HG03457 (cell line): Measurements from ENCODE around the gene AKT3.

Source experiments
- ATAC-seq: cut with Tn5 transposase; IDR thresholded peaks from one replicate; pipeline ENCODE4 v1.9.1; 2021; ENCODE audit warnings: moderate number of reproducible peaks; ENCODE audit not compliant: unreplicated experiment

AKT3 gene

DNA sequence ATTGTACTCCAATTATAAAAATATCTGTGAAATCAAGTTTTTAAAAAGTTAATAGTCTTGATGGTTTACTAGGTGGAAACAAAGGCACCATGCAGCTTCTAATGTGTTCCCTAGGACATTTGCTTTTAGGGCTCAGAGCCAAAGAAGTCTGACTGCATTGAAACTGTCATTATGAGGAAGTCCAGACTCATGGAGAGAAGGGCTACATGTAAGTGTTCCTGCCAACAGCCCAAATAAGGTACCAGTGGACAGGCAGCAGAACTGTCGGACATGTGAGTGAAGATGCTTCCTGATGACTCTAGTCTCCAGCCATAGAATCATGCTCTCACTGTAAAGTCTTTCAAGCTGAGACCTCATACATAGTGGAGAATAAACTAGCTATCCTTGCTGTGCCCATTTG is 287.6 kb downstream of the AKT3 start:
- ATAC-seq: no peak

DNA sequence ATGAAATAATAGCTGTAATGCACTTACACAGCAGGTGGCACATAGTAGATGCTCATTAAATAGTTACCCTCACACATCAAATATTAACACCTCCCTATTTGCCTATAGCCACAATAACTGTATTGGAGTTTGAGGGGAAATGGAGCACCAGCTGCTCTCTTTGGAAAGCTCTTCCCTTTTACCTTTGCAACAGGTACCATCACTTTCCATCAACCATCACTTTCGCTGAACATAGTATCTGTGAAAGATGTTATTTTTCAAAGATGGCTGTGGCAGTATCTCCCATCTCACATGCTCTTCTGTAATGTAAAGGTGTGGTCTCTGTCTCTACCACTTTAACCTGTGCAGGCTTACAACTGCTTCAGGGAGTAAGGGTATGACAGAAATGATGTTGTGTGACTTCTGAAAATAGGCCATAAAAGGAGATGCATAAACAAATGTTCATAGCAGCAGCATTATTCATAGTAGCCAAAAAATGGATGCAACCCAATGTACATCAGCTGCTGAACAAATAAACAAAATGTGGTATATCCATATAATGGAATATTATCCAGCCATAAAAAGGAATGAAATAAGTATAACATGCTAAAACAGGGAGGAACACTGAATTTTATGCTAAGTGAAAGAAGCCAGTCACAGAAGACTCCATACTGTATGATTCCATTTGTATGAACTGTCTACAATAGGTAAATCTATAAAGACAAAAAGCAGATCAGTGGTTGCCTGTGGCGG is 288.3 kb downstream of the AKT3 start:
- no peak for ATAC-seq

- ATAC-seq: no peak
Measured at GRCh38 chr1:243559575-243560162, 290.4 kb downstream of the AKT3 start.

DNA sequence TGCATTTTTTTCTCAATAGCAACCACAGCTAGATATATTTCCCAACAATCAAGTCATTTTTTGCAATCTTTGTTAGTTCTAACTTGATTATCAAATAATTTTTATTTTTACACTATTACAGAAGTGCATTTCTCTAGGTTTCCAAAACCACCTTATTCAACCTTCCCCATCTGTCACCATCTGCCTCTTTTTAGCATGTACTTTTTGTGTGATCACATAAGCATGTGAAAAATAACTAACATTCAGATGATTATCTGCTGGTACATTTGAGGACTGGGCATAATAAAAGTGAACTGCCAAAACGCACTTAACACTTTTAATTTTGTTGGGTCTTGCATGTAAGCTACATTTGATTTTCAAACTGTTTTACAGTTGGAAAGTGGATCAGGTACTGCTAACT is 291.5 kb downstream of the AKT3 start:
- no peak for ATAC-seq

GRCh38 chr1:243557866-243558265 is 292.2 kb downstream of the AKT3 start:
- ATAC-seq: no peak

- ATAC-seq: no peak
Measured at GRCh38 chr1:243554686-243555085, 295.4 kb downstream of the AKT3 start.

DNA sequence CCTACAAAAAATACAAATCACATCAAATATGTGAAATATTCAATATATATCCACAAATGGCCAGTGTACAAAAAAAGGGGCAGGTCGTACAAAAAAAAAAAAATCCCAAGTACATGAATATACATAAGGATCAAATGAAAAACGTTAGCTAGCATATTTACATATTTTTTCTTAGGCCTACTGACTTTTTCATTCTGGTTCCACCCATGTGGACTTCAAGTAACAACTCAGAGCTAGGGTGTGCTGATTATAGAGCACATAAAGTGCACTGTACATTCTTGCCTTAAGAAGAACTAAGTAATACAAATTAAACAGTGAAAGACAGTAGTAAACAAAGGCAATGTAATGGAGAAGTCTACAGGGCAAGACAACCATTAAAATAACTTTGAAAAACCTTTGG is 297.0 kb downstream of the AKT3 start:
- no peak for ATAC-seq

DNA sequence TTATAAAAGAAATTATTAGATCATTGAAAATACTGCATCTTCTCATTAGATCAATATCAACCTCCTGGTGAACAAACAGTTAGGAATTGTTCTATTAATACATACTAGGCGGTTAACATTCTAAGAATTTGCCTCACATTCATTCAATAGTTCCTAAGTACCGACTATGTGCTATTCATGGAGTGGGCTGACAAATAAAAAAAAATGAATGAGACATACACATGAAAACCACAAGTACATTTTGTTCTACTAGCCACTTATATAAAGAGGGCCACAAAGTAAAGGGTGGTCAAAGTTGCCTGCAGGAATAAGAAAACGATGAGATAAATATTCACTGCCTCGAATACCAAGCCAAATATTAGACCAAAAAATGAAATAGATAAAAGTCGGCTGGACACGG is 299.8 kb downstream of the AKT3 start:
- no peak for ATAC-seq

DNA sequence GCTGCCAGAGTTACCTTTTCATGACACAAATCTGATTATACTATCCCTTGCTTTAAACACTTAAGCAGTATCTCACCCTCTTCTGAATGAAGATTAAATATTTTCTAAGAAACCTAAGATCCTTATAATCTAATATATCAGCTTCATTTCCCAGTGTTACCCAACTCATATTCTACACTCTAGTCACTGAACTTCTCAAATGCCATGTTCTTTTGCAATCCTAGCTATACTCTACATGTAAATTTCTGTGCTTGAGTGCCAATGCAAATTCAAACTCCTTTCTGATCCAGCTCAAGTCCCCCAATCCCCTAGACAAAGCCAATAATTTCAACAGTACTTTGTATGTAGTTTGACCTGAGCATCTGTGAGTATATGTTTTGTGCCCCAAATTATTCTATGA is 300.3 kb downstream of the AKT3 start:
- ATAC-seq: no peak

- ATAC-seq: no peak
Measured at GRCh38 chr1:243549108-243549507, 300.9 kb downstream of the AKT3 start.

DNA sequence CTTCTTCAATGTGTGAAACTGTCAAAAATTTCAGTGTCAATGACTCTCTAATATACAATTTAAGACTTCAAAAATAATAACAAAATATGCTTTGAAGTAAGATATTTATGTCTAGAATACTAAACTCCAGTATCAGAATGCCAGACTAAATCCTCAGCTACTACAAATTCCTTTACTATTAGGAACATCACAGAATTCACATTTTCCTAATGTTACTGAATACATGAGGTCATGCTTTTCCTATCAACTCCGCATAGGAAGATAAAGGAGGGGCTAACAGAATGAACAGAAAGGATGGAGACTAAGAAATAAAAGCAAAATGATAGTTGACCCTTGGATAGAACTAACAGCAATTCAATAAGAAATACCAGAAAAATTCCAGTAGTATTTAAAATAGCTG is 301.5 kb downstream of the AKT3 start:
- no peak for ATAC-seq

DNA sequence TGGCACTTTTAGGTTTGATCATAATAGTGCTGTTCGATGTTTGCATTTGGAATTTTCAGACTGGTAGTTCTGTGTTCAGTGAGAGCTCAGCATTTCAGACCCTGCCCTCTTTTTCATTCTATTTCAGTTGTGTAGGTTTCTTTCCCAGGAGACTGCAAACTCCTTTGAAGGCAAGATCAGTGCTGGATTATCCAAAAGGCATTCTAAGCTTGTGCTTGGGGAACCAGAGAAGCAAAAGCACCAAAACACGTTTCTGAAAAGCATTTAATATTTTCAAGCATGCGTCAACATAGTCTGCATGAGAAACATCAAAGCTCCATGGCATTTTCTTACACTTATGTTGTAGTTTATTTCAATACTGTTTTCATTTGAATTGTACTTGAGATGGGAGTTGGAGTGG is 302.2 kb downstream of the AKT3 start:
- ATAC-seq: no peak

GRCh38 chr1:243546457-243546856 is 303.6 kb downstream of the AKT3 start:
- ATAC-seq: no peak

GRCh38 chr1:243543501-243543900 is 306.5 kb downstream of the AKT3 start:
- ATAC-seq: no peak

DNA sequence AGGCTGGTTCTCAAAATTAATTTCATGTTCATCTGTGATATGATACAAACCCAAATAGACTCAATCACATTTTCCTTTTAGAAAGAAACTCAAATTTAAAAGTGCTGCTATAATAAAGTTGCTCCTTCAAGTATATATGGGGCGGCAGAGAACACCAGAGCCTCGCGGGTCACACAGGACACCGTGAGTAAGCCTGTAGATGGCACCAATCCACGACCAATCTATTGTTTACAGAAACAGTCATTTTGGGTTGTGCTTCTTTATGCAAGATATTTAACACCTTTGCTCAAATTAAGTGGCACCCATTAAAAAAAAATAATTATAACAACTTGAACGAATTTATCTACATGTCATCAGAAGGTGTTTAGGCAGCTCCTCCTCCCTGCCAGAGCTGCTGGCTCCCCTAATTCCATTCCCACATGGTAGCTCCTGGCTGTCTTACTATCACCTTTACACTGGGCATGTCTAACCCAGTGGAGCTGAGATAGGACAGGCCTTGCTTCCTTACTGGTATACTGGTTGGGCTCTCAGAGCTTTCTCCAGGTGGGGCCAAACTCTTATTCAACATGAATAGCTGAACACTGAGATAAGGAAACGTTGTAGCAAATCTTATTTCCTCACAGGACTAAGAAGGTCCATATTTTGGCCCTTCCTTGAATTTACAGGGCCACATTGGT is 307.2 kb downstream of the AKT3 start:
- ATAC-seq: no peak

DNA sequence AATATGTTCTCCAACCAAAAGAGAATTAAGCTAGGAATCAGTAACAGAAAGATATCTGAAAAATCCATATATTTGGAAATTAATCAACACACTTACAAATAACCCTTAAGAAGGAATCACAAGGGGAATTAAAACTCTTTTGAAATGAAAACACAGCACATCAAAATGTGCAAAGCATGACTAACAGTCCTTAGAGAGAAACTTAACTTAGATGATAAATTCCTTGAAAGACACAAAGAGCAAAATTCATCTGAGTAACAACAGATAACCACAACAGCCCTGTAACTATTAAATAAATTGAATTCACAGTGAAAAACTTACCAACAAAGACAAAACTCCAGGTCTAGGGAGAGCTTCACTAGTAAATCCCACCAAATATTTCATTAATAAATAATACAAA is 310.4 kb downstream of the AKT3 start:
- ATAC-seq: no peak

DNA sequence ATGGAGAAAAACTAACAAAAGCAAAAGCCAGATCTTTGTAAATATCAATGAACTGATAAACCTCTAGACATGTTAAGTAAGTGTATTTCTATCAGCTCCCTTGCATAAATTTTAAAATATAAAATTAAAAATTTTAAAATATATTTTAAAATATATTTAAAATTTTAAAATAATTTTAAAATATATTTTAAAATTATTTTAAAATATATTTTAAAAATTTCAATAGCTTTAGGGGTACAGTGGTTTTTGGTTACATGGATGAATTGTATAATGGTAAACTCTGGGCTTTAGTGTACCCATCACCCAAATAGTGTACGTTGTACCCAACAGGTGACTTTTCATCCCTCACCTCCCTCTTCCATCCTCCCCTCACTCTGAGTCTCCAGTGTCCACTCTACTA is 315.0 kb downstream of the AKT3 start:
- no peak for ATAC-seq

GRCh38 chr1:243529512-243529911 is 320.5 kb downstream of the AKT3 start:
- no peak for ATAC-seq

DNA sequence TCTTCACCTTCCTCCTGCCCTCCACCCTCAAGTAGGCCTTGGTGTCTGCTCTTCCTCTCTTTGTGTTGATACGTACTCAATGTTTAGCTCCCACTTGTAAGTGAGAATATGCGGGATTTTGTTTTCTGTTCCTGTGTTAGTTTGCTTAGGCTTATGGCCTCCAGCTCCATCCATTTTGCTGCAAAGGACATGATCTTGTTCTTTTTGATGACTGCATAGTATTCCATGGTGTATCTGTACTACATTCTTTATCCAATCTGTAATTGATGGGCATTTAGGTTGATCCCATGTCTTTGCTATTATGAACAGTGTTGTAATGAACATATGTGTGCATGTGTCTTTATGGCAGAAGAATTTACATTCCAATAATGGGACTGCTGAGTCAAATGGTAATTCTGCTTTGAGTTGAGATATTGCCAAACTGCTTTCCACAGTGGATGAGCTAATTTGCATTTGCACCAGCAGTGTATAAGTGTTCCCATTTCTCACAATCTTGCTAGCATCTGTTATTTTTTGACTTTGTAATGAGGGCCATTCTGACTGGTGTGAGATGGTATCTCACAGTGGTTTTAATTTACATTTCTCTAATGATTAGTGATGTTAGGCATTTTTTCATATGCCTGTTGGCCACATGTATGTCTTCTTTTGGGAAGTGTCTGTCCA is 321.5 kb downstream of the AKT3 start:
- ATAC-seq: no peak

GRCh38 chr1:243526180-243526579 is 323.9 kb downstream of the AKT3 start:
- no peak for ATAC-seq

DNA sequence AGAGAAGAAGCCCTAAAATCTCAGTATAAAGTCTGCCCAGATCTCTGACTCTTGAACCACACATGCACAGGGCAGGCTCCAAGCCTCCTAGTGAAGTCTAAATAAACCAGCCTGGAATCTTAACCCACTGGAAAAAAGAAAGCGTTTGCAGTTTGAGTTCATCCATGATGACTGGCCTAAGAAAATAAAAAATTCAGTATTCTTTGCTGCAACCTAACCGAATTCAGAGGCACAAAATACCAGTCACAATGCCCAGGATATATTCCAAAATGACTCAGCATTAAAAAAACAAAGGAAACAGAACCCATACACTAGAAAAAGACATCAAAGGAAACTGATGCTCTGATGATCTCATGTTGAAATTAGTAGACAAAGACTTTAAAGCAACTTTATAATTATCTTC is 325.0 kb downstream of the AKT3 start:
- ATAC-seq: no peak

DNA sequence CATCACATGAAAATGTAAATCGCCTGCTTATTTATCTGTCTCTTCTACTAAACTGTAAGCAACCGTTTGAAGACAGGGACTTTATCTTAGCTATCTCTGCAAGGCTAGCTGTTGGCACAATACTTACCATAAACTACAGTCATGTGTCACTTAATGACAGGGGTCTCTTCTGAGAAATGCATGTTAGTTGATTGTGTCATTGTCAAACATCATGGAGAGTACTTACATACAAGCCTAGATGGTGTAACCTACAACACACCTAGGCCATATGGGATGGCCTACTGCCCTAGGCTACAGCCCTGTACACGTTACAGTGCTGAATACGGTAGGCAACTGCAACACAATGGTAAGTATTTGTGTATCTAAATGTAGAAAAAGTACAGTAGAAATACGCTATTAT is 326.3 kb downstream of the AKT3 start:
- ATAC-seq: no peak
